ENCODE measurements around the gene TSR3. TPM values are rescaled to one million over a fixed set of nuclear protein-coding genes. Genes with fewer than 3 reads are reported as not detected.

The TSR3 gene
- polyA plus RNA-seq, 3 donors, result 23.2 to 73.1 (median 48.2) TPM

GRCh38 chr16:1308036-1308976 lies 43.4 kb downstream of the TSR3 start:
- H3K79me2 ChIP-seq (ENCODE audit: insufficient read depth, low read length), result peaks cover 35% of the 10 kb centered on the region
- H3K27me3 Mint-ChIP-seq (ENCODE audit: low read depth in 3 of 3), result peaks cover 0 to 2% (median under 1%) of the 10 kb centered on the region in 3 donors
- H3K4me1 Mint-ChIP-seq, result peaks cover 45% of the 10 kb centered on the region
- TF ChIP-seq CTCF (IDR thresholded peaks at IDR 0.05), result no peak
- H3K36me3 Mint-ChIP-seq, result peaks cover 3 to 11% of the 10 kb centered on the region in 2 donors
- peaks cover 9 to 11% of the 10 kb centered on the region in 2 donors for H3K36me3 ChIP-seq (replicated peaks in 1 of 2; ENCODE audit: control insufficient read depth in 1 of 2, insufficient read depth in 2 of 2, low read length in 2 of 2)
- peak overlapping the region in 1 of 2 donors; percentile 100 for H3K27ac ChIP-seq (ENCODE audit: low read depth in 1 of 2, low read length in 2 of 2)
- peak overlapping the region; percentile 87 for H2AFZ ChIP-seq (ENCODE audit: insufficient read depth, low read depth, low read length, poor library complexity, severe bottlenecking)
- intact Hi-C loops (cut with micrococcal nuclease), result loop anchor here in 1 of 2 donors (10.0 kb wide), 1 partner anchor 106 kb away; the partner anchor contains the start of gene UNKL
- H3K27me3 ChIP-seq (ENCODE audit: control insufficient read depth in 2 of 2, insufficient read depth in 2 of 2, low read length in 2 of 2), result no peaks in the 10 kb centered on the region
- H3K9ac ChIP-seq (ENCODE audit: insufficient read depth, low read length, poor library complexity, severe bottlenecking), result peak overlapping the region; percentile 100
- DNase-seq, result peak in 1 of 3 donors; percentile 26
- peak overlapping the region; percentile 62 to 100 (median 99) for H3K27ac Mint-ChIP-seq
- H3K4me3 ChIP-seq (replicated peaks in 1 of 3; ENCODE audit: low read depth in 2 of 3, low read length in 3 of 3), result peak overlapping the region; percentile 24 to 75 (median 54)
- H3K9me3 Mint-ChIP-seq, result peaks cover 0 to 2% (median 0%) of the 10 kb centered on the region in 7 donors
- peak overlapping the region; percentile 73 to 85 for H3K4me3 Mint-ChIP-seq
- H3K9me3 ChIP-seq (replicated peaks in 1 of 2; ENCODE audit: control insufficient read depth in 1 of 2, insufficient read depth in 1 of 2, low read length in 2 of 2), result no peaks in the 10 kb centered on the region
- peaks cover 35% of the 10 kb centered on the region for H4K20me1 ChIP-seq (ENCODE audit: insufficient read depth, low read length)
- H3K4me2 ChIP-seq (replicated peaks; ENCODE audit: extremely low read depth, low read length, poor library complexity, severe bottlenecking), result peak overlapping the region; percentile 68
- WGBS (ENCODE audit: insufficient coverage), result 6% methylated on average over 30 of the region's 43 CpGs
- peaks cover 32 to 36% of the 10 kb centered on the region in 2 donors for H3K4me1 ChIP-seq (ENCODE audit: control insufficient read depth in 1 of 2, insufficient read depth in 2 of 2, low read length in 2 of 2)

DNA sequence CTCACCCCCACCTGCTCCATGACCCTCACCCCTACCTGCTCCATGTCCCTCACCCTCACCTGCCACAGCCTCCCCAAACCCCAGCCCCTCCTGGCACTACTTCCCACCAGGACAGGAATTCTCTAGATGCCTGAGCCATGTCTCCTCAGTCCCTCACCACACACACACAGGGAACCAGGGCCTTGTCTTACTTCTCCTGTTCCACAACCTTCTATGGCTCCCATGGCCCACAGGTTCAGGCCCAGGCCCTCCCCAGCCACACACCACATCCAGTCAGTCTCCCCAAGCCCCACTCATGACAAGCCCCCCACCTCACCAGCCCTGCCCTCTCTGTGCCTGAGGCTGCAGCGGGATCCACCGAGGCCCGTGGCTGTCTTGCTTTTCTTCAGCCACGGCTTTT lies 45.3 kb downstream of the TSR3 start:
- H3K36me3 ChIP-seq (replicated peaks in 1 of 2; ENCODE audit: control insufficient read depth in 1 of 2, insufficient read depth in 2 of 2, low read length in 2 of 2), result no peaks in the 10 kb centered on the region
- H3K79me2 ChIP-seq (ENCODE audit: insufficient read depth, low read length), result peaks cover 15% of the 10 kb centered on the region
- H3K9me3 ChIP-seq (replicated peaks in 1 of 2; ENCODE audit: control insufficient read depth in 1 of 2, insufficient read depth in 1 of 2, low read length in 2 of 2), result no peaks in the 10 kb centered on the region
- H3K4me1 ChIP-seq (ENCODE audit: control insufficient read depth in 1 of 2, insufficient read depth in 2 of 2, low read length in 2 of 2), result peaks cover 21 to 24% of the 10 kb centered on the region in 2 donors
- peaks cover 15% of the 10 kb centered on the region for H4K20me1 ChIP-seq (ENCODE audit: insufficient read depth, low read length)
- WGBS (ENCODE audit: insufficient coverage), result 75% methylated on average over 4 of the region's 4 CpGs
- Mint-ChIP-seq H3K4me3 (no peak overlapping the region), H3K27me3 (ENCODE audit: low read depth in 3 of 3) (peaks cover 4 to 13% (median 12%) of the 10 kb centered on the region in 3 donors), H3K9me3 (peaks cover 0 to 2% (median 0%) of the 10 kb centered on the region in 7 donors), H3K36me3 (no peaks in the 10 kb centered on the region), H3K27ac (no peak overlapping the region), H3K4me1 (peaks cover 34% of the 10 kb centered on the region)
- H3K27me3 ChIP-seq (ENCODE audit: control insufficient read depth in 2 of 2, insufficient read depth in 2 of 2, low read length in 2 of 2), result peaks cover 0 to 3% of the 10 kb centered on the region in 2 donors
- intact Hi-C loops (cut with micrococcal nuclease), result loop anchor here in 1 of 2 donors (10.0 kb wide), 1 partner anchor 108 kb away; the partner anchor contains the start of gene UNKL
- DNase-seq, result no peak
- no peak overlapping the region for H3K27ac ChIP-seq (ENCODE audit: low read depth in 1 of 2, low read length in 2 of 2)
- no peak overlapping the region for H2AFZ ChIP-seq (ENCODE audit: insufficient read depth, low read depth, low read length, poor library complexity, severe bottlenecking)
- H3K4me3 ChIP-seq (replicated peaks in 1 of 3; ENCODE audit: low read depth in 2 of 3, low read length in 3 of 3), result no peak overlapping the region
- no peak overlapping the region for H3K4me2 ChIP-seq (replicated peaks; ENCODE audit: extremely low read depth, low read length, poor library complexity, severe bottlenecking)
- no peak for TF ChIP-seq CTCF (IDR thresholded peaks at IDR 0.05)
- H3K9ac ChIP-seq (ENCODE audit: insufficient read depth, low read length, poor library complexity, severe bottlenecking), result no peak overlapping the region

Measured in CD14-positive monocyte (primary cell).